Measurements from ENCODE around the gene ORAI2.
"Not testable (repeated sequence)": the region's sequence is repeated elsewhere in the genome, so short reads cannot be mapped to it uniquely, and the experiment has no call there.

Gene ORAI2

DNA sequence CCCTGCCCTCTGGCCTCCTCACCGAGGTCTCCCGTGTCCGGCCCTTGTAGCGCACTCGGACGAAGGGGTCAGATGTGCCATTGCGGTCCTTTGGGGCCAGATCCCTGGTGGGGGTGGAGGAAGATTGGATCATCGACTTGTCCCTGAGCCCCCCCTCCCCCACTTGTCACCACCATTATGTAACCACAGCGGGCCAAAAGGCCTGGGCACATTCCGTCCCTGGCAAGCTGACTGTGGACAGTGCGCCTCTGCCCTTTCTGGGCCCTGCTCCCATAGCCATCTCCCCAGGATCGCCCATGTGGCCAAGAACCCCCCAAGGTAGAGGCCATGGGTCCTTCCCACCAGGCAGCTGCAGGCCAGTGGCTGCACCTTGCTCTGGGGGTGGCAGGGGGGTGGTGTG lies 69.8 kb downstream of the ORAI2 start:
- H3K36me3 Mint-ChIP-seq = not testable (repeated sequence)

GRCh38 chr7:102505298-102506185 lies 72.2 kb downstream of the ORAI2 start:
- not testable (repeated sequence) for H3K4me3 Mint-ChIP-seq, H3K27ac Mint-ChIP-seq, H3K27me3 Mint-ChIP-seq, H3K9me3 Mint-ChIP-seq, H3K4me1 Mint-ChIP-seq, DNase-seq, H3K36me3 Mint-ChIP-seq
- ATAC-seq (replicated peaks) = peak in 1 of 2 donors; percentile 18

More for the DNA sequence above, 69.8 kb downstream of the ORAI2 start:
- not testable (repeated sequence) for H3K27ac Mint-ChIP-seq; H3K4me3 Mint-ChIP-seq; H3K27me3 Mint-ChIP-seq; ATAC-seq (replicated peaks); DNase-seq; H3K9me3 Mint-ChIP-seq; H3K4me1 Mint-ChIP-seq

All from stimulated activated naive B cell treated with anti-CD40 and anti-IgM and Interleukin-4, amounts not matched to agents 10 μg/mL and 1 μg/mL and 100 μg/mL, for 72 hours (primary cell).